ENCODE measurements around the gene CTNNA2.
"Not testable (repeated sequence)": the region's sequence is repeated elsewhere in the genome, so short reads cannot be mapped to it uniquely, and the experiment has no call there.

The CTNNA2 gene

DNA sequence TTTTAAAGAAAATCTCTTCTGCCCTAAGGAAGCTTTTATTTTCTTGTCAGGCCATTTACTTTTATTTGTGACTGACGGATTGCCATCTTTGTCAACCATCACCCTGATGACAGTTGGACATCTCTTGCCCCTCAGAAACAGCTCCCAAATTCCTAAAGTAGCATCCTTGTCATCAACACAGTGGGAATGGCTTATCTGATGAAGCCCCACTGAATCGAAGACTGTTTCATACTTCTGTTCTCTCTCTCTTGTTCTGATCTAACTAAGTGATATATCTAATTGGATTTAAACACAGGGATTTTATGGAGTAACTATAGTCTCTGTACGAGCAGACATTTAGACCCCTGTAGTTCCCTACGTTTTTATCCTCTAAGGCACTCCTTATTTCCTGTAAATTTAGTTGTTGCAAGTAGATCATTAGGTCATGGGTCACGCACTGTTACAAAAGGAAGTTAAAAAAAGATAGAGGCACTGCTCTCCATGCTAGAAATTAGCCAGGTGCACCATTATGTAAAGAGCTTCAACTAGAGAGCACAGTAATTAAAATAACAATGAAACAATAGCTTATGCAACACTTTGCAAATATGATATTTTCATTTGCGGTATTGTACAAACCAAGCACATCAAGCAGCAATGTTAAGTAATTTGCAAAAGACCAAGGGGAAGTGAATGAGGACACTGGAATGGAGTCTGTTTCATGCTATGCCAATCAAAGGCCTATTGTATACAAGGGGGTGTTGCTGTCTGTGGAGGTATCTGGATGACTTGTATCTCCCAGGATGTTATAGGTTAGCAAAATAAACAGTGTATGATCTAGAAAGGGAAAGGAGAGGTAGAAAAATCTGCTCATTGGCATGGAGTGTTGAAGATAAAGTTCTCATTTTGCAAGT, 507.0 kb downstream of the CTNNA2 start:
- no peak for DNase-seq (ENCODE audit: low read depth in 2 of 3, low spot score in 2 of 3)

DNA sequence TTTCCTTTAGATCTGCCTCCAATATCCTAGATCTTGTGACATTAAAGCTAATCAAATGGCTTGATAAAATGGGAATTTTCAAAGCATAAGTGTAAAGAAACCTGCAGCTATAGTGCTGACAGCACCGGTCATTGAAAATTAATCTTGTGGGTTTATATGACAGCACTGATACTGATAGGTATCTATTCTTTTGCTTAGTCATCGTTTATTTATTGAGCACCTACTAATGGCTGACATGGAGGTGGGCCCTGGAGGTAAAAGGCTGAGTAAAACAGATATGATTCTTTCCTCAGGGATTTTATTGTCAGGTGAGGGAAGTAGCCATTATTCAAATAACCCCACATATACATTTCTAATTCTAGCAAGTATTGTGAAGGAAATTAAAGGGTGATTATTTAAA, 509.2 kb downstream of the CTNNA2 start:
- no peak for DNase-seq (ENCODE audit: low read depth in 2 of 3, low spot score in 2 of 3)

DNA sequence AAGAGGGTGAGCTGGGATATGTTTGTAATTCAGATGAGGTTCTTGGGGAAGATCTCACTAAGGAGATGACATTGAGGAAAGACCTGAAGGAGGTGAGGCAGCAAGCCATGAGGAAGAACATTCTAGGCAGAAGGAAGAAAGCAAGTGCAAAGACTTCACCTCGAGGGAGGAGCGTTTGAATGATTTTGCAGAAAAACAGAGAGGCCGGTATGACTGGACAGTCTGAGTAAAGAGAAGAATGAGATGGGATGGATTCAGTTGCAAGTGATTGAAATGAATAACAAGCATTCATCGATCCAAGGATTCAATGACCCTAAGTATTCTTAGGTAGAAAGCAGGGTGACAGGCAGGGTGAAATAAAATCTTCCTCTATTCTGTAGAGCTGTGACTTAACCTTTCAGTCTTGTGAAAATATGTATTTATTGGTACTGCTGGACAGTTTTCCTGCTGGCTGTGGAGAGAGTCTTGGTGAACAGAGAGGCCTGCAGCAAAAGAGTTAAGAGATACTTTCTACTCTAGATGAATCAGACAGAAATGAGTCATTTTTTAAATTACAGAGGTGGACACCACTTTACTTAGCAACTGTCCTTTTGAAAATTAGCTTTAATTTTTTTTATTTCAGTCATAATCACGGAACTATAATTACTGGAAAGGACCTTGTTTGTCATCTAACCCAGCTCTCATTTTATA, 513.3 kb downstream of the CTNNA2 start:
- DNase-seq (ENCODE audit: low read depth in 2 of 3, low spot score in 2 of 3) = no peak

DNA sequence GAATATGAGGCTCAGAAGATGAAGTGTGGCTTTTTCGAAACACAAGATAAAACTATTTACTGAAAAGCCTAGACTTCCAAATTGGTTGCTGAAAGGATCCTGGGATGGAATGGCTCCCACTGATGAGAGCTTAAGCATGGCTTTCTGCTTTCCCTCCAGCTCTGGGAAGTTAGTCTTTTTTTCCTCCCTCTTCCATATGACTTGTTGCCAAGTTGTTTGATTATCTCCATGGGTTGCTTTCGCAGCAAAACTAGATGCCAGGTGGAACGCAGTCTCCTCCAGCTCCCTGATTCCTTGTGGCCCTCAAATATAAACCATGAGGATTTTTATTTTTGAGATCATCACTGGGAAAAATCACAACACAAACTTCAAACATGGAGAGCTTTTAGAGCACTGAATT, 515.2 kb downstream of the CTNNA2 start:
- no peak for DNase-seq (ENCODE audit: low read depth in 2 of 3, low spot score in 2 of 3)

DNA sequence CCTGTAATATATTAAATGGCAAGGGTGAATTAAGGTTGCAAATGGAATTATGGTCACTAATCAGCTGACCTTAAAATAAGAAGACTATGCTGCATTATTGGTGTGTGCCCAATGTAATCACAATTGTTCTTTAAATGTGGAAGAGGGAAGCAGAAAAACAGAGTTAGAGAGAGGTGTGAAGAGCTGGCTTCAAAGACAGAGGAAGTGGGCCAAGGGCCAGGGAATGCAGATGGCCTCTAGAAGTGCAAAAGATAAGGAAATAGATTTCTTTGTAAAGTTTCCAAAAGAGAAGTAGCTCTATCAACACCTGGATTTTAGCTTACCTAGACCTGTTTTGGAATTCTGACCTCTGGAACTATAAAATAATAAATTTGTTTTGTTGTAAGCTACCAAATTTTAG, 515.7 kb downstream of the CTNNA2 start:
- no peak for DNase-seq (ENCODE audit: low read depth in 2 of 3, low spot score in 2 of 3)

DNA sequence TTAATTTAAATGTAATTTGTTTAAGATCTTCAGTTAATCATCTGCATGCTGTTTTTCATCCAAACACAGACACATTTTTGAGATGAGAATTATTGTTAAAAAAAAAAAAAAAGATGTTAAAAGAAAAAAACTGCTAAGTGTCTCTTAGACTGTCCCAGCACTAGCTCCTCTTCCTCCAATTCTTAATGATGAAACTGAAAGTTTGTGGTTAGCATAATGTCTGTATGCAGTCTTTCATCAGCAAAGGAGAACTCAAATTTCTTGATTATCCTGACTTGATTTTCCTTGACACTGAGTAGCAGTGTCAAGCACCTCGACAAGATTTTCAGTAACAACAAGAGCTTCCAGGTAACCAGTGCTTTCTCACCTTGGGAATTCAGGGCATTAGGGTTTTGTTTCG, 517.3 kb downstream of the CTNNA2 start:
- DNase-seq (ENCODE audit: low read depth in 2 of 3, low spot score in 2 of 3) = no peak

DNA sequence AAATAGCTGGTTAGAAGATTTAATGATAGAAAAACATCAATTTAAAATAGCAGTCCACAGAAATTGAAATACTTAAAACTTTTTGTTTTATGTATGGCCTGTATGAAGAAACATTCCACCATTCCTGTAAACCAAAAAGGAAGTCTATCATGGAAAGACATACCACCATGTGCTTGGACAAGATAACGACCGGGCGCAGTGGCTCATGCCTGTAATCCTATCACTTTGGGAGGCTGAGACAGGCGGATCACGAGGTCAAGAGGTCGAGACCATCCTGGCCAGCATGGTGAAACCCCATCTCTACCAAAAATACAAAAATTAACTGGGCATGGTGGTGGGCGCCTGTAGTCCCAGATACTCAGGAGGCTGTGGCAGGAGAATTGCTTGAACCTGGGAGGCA, 519.8 kb downstream of the CTNNA2 start:
- DNase-seq (ENCODE audit: low read depth in 2 of 3, low spot score in 2 of 3) = not testable (repeated sequence)

DNA sequence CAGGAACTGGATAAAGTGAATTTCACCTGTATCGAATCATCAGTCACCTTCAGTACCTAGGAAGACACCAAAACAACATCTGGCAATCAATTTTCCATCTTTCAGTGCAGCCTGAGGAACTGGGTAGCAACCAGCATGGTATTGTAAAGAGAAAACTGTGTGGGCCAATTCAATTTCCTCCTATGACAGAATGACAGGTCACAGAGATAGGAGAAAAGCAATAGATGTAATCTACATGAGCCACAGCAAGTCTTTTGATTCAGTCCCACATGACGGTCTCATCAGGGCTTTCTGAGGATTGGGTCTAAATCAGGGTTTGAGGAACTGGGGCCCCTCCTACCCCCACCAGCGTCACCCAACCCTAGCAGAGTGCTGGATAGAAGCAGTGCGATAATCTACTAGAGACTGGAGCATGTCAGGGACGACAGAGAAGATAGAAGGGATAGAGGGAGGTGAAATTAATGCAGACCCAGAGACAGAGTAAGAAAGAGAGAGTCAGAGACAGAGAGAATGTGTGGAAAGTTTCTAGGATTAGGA, 523.0 kb downstream of the CTNNA2 start:
- DNase-seq (ENCODE audit: low read depth in 2 of 3, low spot score in 2 of 3) = no peak

DNA sequence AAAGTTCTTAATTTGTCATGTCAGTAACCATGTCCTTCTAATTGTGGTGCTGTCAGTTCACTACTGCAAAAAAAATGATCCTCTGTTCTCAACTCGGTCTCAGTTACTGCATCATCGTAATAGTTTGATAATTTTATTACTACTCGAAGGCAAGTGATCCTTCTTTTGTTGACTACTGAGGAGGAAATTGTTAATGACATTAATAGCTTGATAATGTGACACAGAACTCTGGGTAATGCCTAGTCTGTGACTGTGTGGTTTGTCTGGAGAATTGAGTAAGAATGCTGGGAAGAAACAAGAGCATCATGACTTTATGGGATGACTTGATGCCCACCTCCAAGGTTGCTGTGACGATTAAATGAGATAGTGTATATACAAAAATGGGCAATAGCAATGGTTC, 524.5 kb downstream of the CTNNA2 start:
- no peak for DNase-seq (ENCODE audit: low read depth in 2 of 3, low spot score in 2 of 3)

DNA sequence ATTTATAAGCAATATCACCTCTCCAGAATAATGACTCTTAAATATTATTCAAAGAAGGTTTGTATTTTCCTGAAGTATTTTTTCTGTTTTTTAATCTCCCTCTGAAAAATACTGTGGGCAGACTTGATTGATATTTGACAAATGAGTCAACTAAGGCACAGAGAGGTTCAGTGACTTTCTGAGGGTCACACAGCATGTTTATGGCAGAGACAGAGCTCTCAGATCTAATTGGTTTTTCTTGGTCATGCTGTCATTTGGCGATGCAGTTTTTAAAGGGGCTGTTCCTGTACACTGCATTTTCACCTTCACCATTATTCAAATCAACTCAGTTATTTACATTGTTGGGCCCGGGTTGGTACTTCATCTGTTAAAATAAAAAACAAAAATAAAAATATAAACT, 527.4 kb downstream of the CTNNA2 start:
- no peak for DNase-seq (ENCODE audit: low read depth in 2 of 3, low spot score in 2 of 3)

DNA sequence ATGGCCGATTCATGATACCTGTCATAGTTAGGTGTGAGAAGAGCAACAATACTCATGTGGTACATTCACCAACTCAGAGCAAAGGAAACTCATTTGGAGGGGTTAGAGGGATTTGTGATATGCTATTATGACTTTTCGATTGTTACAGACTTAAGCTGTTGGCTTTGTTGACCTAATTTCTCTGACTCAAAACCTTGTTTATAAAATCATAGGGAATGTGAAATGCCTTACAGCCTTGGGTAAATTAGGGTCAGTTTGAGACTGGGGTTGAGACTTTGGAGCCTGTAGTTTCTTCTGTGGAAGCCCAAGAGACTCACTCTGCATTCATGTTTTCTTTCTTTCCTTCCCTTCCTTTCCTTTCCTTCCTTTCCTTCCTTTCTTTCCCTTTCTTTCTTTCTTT, 529.8 kb downstream of the CTNNA2 start:
- DNase-seq (ENCODE audit: low read depth in 2 of 3, low spot score in 2 of 3) = no peak

DNA sequence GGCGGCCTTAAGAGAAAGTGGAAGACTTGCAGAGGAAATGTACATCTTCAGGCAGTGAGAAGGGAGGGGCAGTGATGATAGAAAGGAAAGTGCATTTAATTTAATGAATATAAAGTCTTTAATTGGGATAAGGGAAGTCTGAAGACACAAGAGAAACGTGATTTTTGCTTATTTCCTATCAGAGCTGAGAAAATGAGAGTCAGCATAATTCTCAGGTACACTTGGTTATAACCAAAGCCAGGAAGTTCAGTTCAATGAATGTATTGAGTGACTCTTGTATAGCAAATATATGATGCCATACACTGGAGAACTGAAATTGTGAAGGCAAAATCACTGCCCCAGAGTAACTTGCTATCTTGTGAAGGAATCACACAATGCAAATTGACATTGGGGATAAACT, 535.4 kb downstream of the CTNNA2 start:
- DNase-seq (ENCODE audit: low read depth in 2 of 3, low spot score in 2 of 3) = no peak

DNA sequence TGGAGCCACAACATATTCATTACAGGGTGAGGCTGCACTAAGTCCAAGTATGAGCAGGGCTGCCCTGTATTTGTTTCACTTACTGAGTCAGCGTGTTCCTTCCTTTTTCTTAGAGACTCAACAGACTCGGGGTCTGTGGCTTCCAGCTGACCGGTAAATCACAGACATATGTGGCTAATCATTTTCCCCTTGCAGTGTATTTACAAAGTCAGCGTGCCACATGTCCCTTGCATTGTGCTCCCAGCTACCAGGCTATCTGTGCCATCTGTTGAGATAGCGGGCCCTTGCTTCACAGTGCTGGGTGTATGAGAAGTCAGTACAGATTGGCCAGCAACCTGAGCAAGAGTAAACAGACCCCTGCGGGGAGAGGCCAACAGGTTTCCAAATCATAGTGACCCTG, 537.4 kb downstream of the CTNNA2 start:
- DNase-seq (ENCODE audit: low read depth in 2 of 3, low spot score in 2 of 3) = no peak

DNA sequence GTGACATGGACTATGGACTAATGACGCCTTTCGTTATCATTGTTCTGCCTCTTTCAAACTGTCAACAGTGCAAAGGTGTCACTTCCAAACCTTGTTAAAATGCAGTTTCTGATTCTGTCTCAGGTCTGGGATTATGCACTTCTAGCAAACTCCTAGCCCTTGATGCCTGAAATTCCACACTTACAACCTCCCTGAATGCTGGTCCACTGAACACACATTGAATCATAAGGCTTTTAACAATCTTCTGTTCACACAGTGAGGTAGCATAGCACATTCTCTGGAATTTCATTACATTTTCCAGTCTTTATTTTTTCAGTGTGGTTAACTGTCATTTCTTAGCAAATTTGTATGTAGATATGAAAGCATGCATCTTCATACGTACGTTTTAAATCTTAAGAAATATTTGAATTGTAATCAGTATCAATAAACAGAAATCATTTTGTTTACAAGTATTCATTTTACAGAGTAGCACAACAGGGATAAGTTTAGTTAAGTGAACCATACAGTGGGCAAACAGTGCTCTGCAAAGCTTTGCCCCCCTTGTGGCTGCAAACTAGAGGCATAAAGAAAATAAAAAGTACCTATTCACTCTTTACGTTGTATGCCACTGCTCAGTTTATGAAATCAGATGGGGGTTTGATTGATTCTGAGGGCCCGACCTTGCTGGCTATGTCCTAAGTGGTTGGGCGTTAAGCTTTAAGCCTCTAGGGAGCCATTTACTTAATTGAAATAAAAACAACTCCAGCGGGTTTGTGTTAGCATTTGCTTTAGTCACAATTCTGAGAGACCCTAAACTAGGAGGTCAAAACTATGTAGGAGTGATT, 540.9 kb downstream of the CTNNA2 start:
- DNase-seq (ENCODE audit: low read depth in 2 of 3, low spot score in 2 of 3) = no peak

DNA sequence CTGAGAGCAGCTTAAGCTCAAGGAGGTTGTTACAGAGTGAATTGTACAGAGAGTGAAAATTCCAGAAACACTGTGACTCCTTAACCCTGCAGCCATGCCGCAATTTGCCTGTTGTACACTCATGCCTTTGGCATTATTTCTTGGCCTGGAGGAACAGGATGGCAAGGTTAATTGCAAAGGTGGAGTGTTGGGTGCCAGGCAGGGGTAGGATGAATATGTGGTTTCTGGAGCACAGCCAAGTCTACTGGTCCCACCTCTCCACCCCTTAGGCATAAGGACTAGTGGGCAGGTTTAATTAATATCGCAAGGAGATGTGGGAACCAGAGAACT, 541.5 kb downstream of the CTNNA2 start:
- DNase-seq (ENCODE audit: low read depth in 2 of 3, low spot score in 2 of 3) = no peak

DNA sequence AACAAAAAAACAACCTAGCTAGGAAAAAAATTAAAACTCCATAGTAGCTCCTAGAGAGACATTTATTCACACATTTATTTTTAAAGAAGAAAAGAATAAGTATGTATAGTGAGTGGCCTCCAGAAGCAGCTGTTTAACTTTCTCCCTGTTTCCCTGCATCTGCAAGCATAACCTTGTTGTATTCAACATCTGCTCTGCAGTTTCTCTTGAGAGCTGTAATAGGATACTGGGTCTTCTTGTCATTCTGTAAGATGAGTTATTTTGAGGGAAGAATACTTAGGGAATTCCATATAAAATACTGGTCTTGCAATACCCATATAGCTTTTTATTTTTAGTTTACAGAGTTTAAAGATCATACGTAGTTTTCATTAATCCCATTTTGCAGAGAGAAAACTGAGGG, 545.1 kb downstream of the CTNNA2 start:
- DNase-seq (ENCODE audit: low read depth in 2 of 3, low spot score in 2 of 3) = no peak

DNA sequence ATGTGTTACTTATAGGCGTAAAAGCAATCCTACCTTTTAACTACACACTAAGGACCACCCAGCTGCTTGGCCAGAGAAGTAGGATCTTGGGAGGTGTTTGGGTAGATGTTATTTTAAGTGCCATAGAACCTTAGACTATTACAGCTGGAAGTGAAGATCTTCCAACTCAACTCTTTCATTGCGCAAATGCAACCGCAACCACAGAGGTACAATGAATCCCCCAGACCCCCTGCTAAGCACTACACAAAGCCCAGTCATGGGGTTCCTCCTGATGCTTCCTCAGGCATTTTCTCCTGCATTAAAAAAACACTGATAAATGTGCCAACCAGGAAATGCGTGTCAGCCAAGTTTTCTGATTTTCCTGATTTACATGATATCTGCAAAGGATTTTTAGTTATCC, 545.7 kb downstream of the CTNNA2 start:
- DNase-seq (ENCODE audit: low read depth in 2 of 3, low spot score in 2 of 3) = no peak

DNA sequence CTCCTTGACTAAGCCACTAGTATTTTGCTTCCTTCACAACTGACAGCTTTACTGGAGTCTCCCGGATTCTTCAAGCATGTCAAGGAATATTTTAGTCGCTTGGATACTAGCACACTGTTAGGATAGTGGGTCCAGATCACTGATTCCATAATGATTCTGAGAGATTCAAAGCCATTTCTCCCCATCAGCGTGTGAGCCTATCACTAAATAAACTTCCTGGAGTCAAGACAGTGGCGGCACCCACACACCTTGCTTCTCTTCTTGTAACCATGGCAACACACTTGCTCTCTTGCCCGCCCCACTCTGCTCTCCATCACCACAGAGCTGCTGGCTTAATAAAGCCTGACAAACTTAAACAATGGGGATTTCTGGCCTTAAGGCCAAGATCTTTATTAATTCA, 546.6 kb downstream of the CTNNA2 start:
- no peak for DNase-seq (ENCODE audit: low read depth in 2 of 3, low spot score in 2 of 3)

DNA sequence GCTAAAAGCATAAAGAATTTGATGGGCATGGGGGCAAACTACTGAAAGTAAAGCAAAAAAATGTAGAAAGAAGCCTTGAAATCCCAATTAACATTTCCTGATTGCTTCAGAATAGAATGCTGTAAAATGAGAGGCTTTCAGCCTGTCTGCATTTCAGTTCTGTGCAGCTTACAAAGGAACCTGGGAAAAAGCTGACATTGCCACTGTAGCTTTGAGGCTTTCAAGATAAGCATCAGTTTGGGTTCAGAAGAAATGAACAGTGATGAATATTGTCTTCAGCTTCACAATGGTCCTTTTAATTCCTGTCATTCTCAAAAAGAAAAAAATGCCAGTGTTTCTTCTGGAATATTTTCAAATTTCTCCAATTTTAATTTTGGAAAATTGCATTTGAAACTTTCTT, 549.0 kb downstream of the CTNNA2 start:
- no peak for DNase-seq (ENCODE audit: low read depth in 2 of 3, low spot score in 2 of 3)

DNA sequence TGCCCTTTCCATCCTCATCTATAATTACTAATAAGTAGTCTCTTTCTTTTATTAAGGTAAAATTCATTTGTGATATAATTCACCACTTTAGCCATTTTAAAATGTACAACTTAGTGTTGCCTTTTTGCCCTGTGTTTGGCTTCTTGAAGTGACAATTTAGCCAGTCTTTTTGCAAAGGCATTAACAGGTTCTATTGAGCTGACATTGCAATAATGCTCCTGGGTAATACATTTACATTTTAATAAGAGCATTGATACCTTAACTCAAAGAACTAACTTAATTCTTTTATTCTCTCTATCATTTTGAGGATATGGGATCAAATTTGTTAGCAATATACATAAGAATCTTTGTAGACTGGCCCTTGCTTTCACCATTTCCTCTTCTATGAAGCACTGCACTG, 549.4 kb downstream of the CTNNA2 start:
- DNase-seq (ENCODE audit: low read depth in 2 of 3, low spot score in 2 of 3) = no peak

DNA sequence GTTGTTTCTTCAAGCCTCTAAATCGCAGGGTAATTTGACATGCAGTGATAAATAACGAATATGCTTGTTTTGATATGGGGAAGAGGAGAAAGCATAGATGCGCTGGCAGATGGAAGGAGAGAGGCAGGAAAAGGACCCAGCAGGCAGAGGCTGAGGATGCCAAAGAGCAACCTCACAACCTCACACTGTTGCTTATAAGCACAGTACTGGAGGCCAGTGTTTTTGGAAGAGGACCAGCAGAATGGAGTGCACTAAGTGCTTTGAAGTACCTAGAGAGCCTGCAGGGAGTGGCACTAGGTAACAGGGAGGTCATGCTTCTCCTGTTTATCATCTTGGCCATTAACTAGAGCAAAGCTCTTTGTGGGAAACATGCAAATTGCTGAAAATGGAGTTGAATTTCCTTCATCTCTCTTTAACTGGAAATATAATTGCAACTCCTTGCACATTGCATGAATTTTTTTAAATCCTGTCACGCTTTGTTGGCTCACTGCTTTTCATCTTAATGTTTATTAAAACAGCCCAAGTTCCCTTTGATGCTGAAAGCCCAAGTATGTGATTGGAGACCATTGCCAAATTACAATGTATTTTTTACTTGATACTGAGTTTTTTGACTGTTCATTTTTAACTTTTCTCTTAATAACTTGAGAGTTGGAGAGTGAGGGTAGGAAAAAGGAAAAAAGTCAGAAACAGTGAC, 555.3 kb downstream of the CTNNA2 start:
- no peak for DNase-seq (ENCODE audit: low read depth in 2 of 3, low spot score in 2 of 3)

Measured in activated CD8-positive, alpha-beta memory T cell treated with anti-CD3 and anti-CD28 coated beads for 48 hours (primary cell).